NCI-H2081 treated with DMSO at 0.1 percent for 48 hours (cell line): ENCODE results near the gene TMTC1.

ENCODE experiments used
- DNase-seq: peaks from one replicate; lab custom pipeline; 2025; lab: John Stamatoyannopoulos, UW

TMTC1 gene

GRCh38 chr12:29780084-29780483, 3.7 kb downstream of the TMTC1 start:
- no peak for DNase-seq

GRCh38 chr12:29778531-29778930, 5.2 kb downstream of the TMTC1 start:
- DNase-seq: no peak

GRCh38 chr12:29773076-29773475, 10.7 kb downstream of the TMTC1 start:
- no peak for DNase-seq

- DNase-seq: no peak
Measured at GRCh38 chr12:29771786-29772185, 12.0 kb downstream of the TMTC1 start.

GRCh38 chr12:29771165-29771564, 12.6 kb downstream of the TMTC1 start:
- no peak for DNase-seq

- no peak for DNase-seq
Measured at GRCh38 chr12:29769162-29769858, 14.4 kb downstream of the TMTC1 start.

- DNase-seq: no peak
Measured at GRCh38 chr12:29768372-29768771, 15.4 kb downstream of the TMTC1 start.

GRCh38 chr12:29763301-29763683, 20.4 kb downstream of the TMTC1 start:
- DNase-seq: no peak

- no peak for DNase-seq
Measured at GRCh38 chr12:29762637-29763300, 21.0 kb downstream of the TMTC1 start.

GRCh38 chr12:29759950-29760349, 23.8 kb downstream of the TMTC1 start:
- DNase-seq: no peak

GRCh38 chr12:29756741-29757390, 26.9 kb downstream of the TMTC1 start:
- no peak for DNase-seq

GRCh38 chr12:29754235-29755189, 29.2 kb downstream of the TMTC1 start:
- DNase-seq: no peak

GRCh38 chr12:29752121-29752520, 31.6 kb downstream of the TMTC1 start:
- no peak for DNase-seq

GRCh38 chr12:29751676-29752075, 32.1 kb downstream of the TMTC1 start:
- no peak for DNase-seq

GRCh38 chr12:29750928-29751220, 32.9 kb downstream of the TMTC1 start:
- DNase-seq: no peak

GRCh38 chr12:29750131-29750927, 33.4 kb downstream of the TMTC1 start:
- no peak for DNase-seq

- no peak for DNase-seq
Measured at GRCh38 chr12:29744365-29744764, 39.4 kb downstream of the TMTC1 start.

- no peak for DNase-seq
Measured at GRCh38 chr12:29743801-29744200, 39.9 kb downstream of the TMTC1 start.

- DNase-seq: no peak
Measured at GRCh38 chr12:29743077-29743476, 40.7 kb downstream of the TMTC1 start.

GRCh38 chr12:29742646-29743045, 41.1 kb downstream of the TMTC1 start:
- no peak for DNase-seq
